ENCODE measurements around the gene LZTR1. TPM values are rescaled to one million over a fixed set of nuclear protein-coding genes. Genes with fewer than 3 reads are reported as not detected.

Gene LZTR1
- total RNA-seq, 1 experiment from 2014 or later, result 37.2 TPM

DNA sequence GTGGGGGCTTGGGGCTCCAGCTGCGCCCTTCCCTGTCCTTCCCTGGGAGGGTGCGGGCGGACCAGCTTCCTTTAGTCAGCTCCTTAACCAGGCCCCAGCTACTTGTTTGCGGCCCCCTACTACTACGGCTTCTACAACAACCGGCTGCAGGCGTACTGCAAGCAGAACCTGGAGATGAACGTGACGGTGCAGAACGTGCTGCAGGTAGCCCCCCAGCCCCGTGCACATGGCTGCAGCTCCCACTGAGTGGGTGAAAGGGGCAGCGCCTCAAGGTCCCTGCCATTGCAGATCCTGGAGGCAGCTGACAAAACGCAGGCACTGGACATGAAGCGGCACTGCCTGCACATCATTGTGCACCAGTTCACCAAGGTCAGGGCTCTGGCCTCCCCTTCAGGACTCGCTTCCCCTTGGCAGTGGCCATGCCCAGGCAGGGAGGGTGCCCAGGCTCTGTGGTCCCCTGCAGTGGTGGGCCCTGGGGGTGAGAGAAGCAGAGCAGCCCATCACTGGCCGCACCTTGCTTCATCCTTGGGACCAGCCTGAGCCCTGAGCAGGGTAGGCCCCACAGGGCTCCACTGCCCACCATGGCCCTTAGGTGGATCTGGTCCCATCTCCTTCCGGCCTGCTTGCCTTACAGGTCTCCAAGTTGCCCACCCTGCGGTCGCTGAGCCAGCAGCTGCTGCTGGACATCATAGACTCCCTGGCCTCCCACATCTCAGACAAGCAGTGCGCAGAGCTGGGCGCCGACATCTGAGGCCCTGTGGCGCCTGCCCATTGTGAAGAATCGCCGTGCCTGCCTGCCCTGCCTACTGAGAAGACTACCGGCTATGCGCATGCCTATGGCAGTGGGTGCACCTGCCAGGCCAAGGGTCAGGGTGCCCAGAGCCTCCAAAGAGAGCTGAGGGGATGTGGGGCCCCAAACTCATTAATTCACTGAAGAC lies 14.8 kb downstream of the LZTR1 start:
- Histone ChIP-seq H3K36me3 (ENCODE audit: control insufficient read depth, insufficient read depth, low read length) (no peaks in the 10 kb centered on the region; the same call in none of the 2 replicates), H3K27me3 (replicated peaks; ENCODE audit: control insufficient read depth, insufficient read depth, low read length) (no peaks in the 10 kb centered on the region), H3K4me1 (peaks cover 9% of the 10 kb centered on the region), H3K4me3 (ENCODE audit: low read depth, low read length) (no peak overlapping the region), H3K9me3 (no peaks in the 10 kb centered on the region)
- H3K9me3 Mint-ChIP-seq (ENCODE audit: unreplicated experiment), result no peaks in the 10 kb centered on the region
- no peak for DNase-seq
- no peak overlapping the region for H3K27ac Mint-ChIP-seq (ENCODE audit: unreplicated experiment)
- BruUV-seq (replicated peaks), result no TSS peak
- H3K4me3 Mint-ChIP-seq (ENCODE audit: unreplicated experiment), result no peak overlapping the region
- no peaks in the 10 kb centered on the region for H3K27me3 Mint-ChIP-seq (ENCODE audit: insufficient read depth, unreplicated experiment)
- intact Hi-C loops (cut with micrococcal nuclease; ENCODE audit: unreplicated experiment), result no loop called here
- TF ChIP-seq, protein P1, sequence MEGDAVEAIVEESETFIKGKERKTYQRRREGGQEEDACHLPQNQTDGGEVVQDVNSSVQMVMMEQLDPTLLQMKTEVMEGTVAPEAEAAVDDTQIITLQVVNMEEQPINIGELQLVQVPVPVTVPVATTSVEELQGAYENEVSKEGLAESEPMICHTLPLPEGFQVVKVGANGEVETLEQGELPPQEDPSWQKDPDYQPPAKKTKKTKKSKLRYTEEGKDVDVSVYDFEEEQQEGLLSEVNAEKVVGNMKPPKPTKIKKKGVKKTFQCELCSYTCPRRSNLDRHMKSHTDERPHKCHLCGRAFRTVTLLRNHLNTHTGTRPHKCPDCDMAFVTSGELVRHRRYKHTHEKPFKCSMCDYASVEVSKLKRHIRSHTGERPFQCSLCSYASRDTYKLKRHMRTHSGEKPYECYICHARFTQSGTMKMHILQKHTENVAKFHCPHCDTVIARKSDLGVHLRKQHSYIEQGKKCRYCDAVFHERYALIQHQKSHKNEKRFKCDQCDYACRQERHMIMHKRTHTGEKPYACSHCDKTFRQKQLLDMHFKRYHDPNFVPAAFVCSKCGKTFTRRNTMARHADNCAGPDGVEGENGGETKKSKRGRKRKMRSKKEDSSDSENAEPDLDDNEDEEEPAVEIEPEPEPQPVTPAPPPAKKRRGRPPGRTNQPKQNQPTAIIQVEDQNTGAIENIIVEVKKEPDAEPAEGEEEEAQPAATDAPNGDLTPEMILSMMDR (IDR thresholded peaks at IDR 0.05; ENCODE audit: insufficient read depth in 1 of 2, low read depth in 1 of 2, low read length in 1 of 2, severe bottlenecking in 1 of 2, unreplicated experiment in 1 of 2), result no peak
- CTCF ChIA-PET, result no interaction called here
- peaks cover 57% of the 10 kb centered on the region for H3K36me3 Mint-ChIP-seq (ENCODE audit: insufficient read depth, unreplicated experiment)
- no peaks in the 10 kb centered on the region for H3K4me1 Mint-ChIP-seq (ENCODE audit: low read depth, unreplicated experiment)
- POLR2A ChIA-PET, result no interaction called here

DNA sequence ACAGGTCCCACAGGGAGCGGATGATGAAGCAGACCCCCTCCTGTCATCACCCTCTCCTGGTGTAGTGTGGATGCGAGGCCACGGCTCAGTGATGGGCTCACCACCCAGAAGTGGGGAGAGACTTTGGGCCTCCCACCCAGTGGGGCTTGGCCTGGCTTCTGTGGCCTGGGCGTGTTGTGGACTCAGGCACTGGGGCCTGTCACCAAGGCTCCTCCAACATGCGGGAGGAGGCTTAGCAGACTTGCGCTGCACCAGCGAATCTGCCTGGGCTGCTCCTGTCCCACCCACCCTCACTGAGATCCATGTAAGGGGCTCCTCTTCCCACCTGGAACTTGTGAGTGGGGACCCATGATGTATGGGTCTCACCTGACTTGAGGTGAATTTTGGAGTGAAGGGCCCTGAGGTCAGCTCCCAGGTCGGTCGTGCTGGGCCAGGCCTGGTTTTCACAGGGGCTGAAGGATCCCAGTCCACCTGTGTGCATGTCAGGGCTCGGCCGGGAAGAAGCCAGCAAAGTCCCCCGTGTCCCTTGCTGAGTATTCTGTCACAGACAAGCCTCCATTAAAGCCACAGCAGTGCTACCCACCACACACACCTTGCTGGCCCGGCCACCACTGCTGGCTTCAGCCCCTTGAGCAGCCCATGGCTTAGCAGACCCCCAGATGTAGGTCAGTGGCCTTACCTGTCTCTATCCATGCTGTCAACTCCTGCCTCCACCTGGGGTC lies 15.6 kb downstream of the LZTR1 start:
- TF ChIP-seq, protein P1 (IDR thresholded peaks at IDR 0.05; ENCODE audit: insufficient read depth in 1 of 2, low read depth in 1 of 2, low read length in 1 of 2, severe bottlenecking in 1 of 2, unreplicated experiment in 1 of 2), result no peak
- no peak overlapping the region for H3K27ac Mint-ChIP-seq (ENCODE audit: unreplicated experiment)
- BruUV-seq (replicated peaks), result no TSS peak
- H3K9me3 Mint-ChIP-seq (ENCODE audit: unreplicated experiment), result no peaks in the 10 kb centered on the region
- peaks cover 61% of the 10 kb centered on the region for H3K36me3 Mint-ChIP-seq (ENCODE audit: insufficient read depth, unreplicated experiment)
- DNase-seq, result no peak
- peaks cover 2% of the 10 kb centered on the region for H3K4me1 Mint-ChIP-seq (ENCODE audit: low read depth, unreplicated experiment)
- H3K9me3 ChIP-seq, result no peaks in the 10 kb centered on the region
- no peak overlapping the region for H3K4me3 ChIP-seq (ENCODE audit: low read depth, low read length)
- no peaks in the 10 kb centered on the region; the same call in 1 of the 2 replicates for H3K36me3 ChIP-seq (ENCODE audit: control insufficient read depth, insufficient read depth, low read length)
- H3K4me3 Mint-ChIP-seq (ENCODE audit: unreplicated experiment), result no peak overlapping the region
- H3K4me1 ChIP-seq, result peaks cover 9% of the 10 kb centered on the region
- intact Hi-C loops (cut with micrococcal nuclease; ENCODE audit: unreplicated experiment), result no loop called here
- ChIA-PET CTCF (interaction anchor here (1.0 kb wide), 1 partner anchor 16 kb away, joined by 3 read pairs; the partner anchor contains the start of gene LZTR1), POLR2A (no interaction called here)
- H3K27me3 ChIP-seq (replicated peaks; ENCODE audit: control insufficient read depth, insufficient read depth, low read length), result no peaks in the 10 kb centered on the region
- H3K27me3 Mint-ChIP-seq (ENCODE audit: insufficient read depth, unreplicated experiment), result no peaks in the 10 kb centered on the region

All from Caco-2 (cell line).